Measurements from ENCODE around the gene TMEM125.

Gene TMEM125

DNA sequence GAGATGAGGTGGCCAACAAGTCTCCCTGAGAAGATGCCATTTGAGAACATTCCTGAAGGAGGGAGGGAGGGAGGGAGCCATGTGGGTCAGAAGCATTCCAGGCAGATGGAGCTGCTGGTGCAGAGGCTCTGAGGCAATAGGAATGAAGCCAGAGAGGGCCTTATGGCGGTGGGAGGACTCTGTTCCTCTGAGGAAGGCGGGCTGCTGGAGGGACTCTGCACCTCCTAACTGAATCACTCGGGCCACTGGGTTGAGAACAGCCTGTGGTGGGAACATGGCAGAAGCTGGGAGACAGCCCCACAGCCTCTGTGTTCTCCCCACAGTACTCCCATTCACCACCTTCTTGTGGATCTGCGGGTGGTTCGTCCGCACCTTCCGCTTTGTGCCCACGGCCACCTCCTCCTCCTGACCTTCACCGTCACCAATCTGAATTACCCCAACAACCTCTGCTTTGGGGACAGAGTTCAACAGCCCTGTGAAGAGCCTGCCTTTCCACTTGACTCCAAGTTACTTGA is 2.4 kb upstream of the TMEM125 start:
- H3K4me3 ChIP-seq (replicated peaks; ENCODE audit: low read depth, low read length), result no peak overlapping the region
- DNase-seq (ENCODE audit: low read depth), result peak; percentile 60
- TF ChIP-seq, protein P1, sequence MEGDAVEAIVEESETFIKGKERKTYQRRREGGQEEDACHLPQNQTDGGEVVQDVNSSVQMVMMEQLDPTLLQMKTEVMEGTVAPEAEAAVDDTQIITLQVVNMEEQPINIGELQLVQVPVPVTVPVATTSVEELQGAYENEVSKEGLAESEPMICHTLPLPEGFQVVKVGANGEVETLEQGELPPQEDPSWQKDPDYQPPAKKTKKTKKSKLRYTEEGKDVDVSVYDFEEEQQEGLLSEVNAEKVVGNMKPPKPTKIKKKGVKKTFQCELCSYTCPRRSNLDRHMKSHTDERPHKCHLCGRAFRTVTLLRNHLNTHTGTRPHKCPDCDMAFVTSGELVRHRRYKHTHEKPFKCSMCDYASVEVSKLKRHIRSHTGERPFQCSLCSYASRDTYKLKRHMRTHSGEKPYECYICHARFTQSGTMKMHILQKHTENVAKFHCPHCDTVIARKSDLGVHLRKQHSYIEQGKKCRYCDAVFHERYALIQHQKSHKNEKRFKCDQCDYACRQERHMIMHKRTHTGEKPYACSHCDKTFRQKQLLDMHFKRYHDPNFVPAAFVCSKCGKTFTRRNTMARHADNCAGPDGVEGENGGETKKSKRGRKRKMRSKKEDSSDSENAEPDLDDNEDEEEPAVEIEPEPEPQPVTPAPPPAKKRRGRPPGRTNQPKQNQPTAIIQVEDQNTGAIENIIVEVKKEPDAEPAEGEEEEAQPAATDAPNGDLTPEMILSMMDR (IDR thresholded peaks at IDR 0.05; ENCODE audit: low read length, missing control alignments), result no peak

DNA sequence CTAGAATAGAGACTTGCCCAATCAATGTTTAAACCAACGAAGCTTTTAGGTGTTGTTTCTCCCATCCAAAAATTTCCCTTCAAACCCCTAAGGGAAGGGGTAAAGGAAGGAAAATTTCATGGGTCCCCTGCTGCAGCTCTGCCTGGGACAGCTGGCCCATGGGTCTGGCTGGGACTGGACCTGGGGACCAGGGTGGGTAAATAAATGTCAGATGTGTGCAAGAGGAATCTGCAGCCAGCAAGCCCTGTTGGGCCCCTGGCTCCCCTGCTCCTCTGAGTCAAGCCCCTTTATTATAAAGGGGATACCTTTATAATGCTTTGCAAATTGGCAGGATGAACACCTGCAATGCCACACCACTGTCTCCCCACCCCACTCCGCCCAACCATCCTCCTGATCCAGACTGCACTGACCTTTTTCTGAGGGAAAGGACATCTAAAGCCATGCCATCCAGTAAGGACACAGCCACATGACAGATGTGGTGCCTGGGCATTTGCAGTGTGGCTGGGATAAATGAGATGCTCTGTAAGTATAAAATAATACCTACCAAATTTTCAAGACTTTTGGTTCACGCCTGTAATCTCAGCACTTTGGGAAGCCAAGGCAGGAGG is 1.9 kb upstream of the TMEM125 start:
- TF ChIP-seq, protein P1 (IDR thresholded peaks at IDR 0.05; ENCODE audit: low read length, missing control alignments), result no peak
- H3K4me3 ChIP-seq (replicated peaks; ENCODE audit: low read depth, low read length), result no peak overlapping the region
- DNase-seq (ENCODE audit: low read depth), result no peak

DNA sequence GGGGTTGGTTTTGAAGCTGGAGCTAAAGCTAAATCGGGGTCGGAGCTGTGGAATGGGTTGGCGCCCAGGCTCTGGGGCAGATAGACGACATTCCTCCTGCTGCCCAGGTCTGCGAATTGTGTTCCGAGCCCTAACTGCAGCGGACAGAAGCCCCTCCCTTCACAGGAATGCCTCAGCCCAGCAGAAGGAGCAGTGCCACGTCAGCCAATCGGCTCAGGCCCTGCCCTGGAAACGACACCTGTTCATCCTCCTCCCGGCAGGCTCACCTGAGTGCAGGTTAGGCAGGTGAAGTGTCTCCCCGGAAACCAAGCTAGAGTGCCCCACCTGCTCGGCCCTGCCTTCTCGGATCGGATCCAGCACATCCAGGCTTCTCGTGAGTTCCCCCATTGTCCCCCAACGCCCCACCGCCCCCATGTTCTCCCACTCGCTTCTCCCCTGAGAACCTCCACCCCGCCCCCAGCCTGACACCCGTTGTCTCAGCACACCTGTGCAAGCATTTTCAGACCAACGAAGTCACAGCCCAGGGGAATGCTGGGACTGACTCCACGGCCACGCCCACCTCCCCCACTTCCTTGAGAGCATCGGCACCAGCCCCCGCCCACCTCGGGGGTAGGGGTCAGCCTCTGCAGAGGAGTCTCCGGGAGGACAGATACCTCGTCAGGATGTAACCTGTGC is 775 bp downstream of the TMEM125 start:
- TF ChIP-seq, protein P1 (IDR thresholded peaks at IDR 0.05; ENCODE audit: low read length, missing control alignments), result no peak
- no peak overlapping the region for H3K4me3 ChIP-seq (replicated peaks; ENCODE audit: low read depth, low read length)
- DNase-seq (ENCODE audit: low read depth), result no peak

GRCh38 chr1:43271186-43272118 is 1.7 kb downstream of the TMEM125 start:
- no peak for DNase-seq (ENCODE audit: low read depth)
- no peak overlapping the region for H3K4me3 ChIP-seq (replicated peaks; ENCODE audit: low read depth, low read length)
- TF ChIP-seq, protein P1 (IDR thresholded peaks at IDR 0.05; ENCODE audit: low read length, missing control alignments), result no peak

DNA sequence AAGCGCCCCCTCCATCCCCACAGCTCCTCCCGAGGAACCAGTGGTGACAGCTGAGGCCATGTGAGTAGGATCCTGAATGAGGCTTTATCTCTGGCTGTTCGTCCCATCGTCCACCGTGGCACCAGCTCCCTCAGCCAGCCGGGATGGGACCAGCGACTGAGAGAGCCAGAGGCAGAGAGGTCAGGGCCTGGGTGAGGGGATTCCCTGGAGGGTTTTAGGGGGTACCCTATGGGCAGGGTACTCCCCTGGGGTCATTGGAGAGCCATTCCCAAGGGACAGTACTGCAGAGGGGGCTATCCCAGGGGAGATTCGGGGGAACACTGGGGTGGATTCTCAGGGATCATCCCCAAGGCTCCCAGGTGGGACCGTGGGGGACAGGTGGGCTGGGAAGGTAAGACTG is 2.4 kb downstream of the TMEM125 start:
- no peak for DNase-seq (ENCODE audit: low read depth)
- TF ChIP-seq, protein P1 (IDR thresholded peaks at IDR 0.05; ENCODE audit: low read length, missing control alignments), result no peak
- no peak overlapping the region for H3K4me3 ChIP-seq (replicated peaks; ENCODE audit: low read depth, low read length)

DNA sequence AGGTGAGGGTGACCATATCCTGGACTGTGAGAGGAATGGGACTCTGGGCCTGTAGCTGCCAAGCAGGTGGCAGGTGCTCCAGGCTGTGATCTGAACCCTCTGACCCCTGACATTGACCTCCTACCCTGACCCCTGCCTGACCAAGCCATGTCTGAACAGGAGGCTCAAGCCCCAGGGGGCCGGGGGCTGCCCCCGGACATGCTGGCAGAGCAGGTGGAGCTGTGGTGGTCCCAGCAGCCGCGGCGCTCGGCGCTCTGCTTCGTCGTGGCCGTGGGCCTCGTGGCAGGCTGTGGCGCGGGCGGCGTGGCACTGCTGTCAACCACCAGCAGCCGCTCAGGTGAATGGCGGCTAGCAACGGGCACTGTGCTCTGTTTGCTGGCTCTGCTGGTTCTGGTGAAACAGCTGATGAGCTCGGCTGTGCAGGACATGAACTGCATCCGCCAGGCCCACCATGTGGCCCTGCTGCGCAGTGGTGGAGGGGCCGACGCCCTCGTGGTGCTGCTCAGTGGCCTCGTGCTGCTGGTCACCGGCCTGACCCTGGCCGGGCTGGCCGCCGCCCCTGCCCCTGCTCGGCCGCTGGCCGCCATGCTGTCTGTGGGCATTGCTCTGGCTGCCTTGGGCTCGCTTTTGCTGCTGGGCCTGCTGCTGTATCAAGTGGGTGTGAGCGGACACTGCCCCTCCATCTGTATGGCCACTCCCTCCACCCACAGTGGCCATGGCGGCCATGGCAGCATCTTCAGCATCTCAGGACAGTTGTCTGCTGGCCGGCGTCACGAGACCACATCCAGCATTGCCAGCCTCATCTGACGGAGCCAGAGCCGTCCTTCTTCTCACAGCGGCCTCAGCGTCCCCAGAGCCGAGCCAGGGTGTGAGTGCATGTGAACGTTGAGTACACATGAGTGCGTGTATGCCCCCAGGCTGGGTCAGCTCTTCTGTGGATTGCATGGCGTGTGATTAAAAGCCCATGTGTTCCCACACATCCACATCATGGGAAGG is 3.1 kb downstream of the TMEM125 start:
- DNase-seq (ENCODE audit: low read depth), result no peak
- TF ChIP-seq, protein P1 (IDR thresholded peaks at IDR 0.05; ENCODE audit: low read length, missing control alignments), result no peak
- H3K4me3 ChIP-seq (replicated peaks; ENCODE audit: low read depth, low read length), result no peak overlapping the region

Measured in fibroblast of pulmonary artery (primary cell).